ENCODE results near the gene PLCB1. TPM values are rescaled to one million over a fixed set of nuclear protein-coding genes. Genes with fewer than 3 reads are reported as not detected.

The PLCB1 gene
- total RNA-seq, 1 donor from 2014 or later, result 37.4 TPM

DNA sequence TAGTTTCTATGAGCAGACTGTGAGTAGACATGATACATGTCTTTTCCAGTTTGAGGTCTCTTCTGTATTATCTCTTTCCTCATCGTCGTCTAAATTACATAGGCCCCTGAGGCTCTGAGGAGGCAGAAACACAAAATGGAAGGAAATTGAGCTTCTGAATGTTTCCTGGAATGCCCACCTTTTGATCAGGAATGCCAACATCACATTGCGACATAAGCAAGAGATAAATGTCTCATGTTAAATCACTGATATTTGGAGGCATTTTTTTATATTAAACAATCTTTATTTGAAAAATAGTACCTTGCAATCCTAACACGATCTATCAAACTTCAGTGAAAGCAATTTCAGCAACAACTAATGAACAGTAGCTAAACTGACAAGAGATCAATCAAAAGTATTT, 802.3 kb downstream of the PLCB1 start:
- TF ChIP-seq, protein P1, sequence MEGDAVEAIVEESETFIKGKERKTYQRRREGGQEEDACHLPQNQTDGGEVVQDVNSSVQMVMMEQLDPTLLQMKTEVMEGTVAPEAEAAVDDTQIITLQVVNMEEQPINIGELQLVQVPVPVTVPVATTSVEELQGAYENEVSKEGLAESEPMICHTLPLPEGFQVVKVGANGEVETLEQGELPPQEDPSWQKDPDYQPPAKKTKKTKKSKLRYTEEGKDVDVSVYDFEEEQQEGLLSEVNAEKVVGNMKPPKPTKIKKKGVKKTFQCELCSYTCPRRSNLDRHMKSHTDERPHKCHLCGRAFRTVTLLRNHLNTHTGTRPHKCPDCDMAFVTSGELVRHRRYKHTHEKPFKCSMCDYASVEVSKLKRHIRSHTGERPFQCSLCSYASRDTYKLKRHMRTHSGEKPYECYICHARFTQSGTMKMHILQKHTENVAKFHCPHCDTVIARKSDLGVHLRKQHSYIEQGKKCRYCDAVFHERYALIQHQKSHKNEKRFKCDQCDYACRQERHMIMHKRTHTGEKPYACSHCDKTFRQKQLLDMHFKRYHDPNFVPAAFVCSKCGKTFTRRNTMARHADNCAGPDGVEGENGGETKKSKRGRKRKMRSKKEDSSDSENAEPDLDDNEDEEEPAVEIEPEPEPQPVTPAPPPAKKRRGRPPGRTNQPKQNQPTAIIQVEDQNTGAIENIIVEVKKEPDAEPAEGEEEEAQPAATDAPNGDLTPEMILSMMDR (IDR thresholded peaks at IDR 0.05; ENCODE audit: partially characterized antibody, unreplicated experiment), result no peak
- Mint-ChIP-seq H3K4me3 (ENCODE audit: unreplicated experiment) (no peak overlapping the region), H3K36me3 (ENCODE audit: unreplicated experiment) (peaks cover 8% of the 10 kb centered on the region), H3K27ac (ENCODE audit: unreplicated experiment) (no peak overlapping the region), H3K27me3 (ENCODE audit: unreplicated experiment) (peaks cover 3% of the 10 kb centered on the region), H3K9me3 (ENCODE audit: unreplicated experiment) (no peaks in the 10 kb centered on the region), H3K4me1 (ENCODE audit: low read depth, unreplicated experiment) (peaks cover 4% of the 10 kb centered on the region)
- no peak for DNase-seq

Other genes with a start within 250 kb of the PLCB1 start
- gene HAO1, start 191.8 kb upstream of the PLCB1 start, total RNA-seq (ENCODE audit: unreplicated experiment), result not detected
- gene TMX4, start 112.5 kb upstream of the PLCB1 start, total RNA-seq (ENCODE audit: unreplicated experiment), result 33.1 TPM